ENCODE measurements around the gene CHCHD6. TPM values are rescaled to one million over a fixed set of nuclear protein-coding genes. Genes with fewer than 3 reads are reported as not detected.

Gene CHCHD6
- total RNA-seq, 1 donor from 2014 or later = 31.0 TPM

- peaks cover 4% of the 10 kb centered on the region for H3K4me1 Mint-ChIP-seq
- H3K27me3 Mint-ChIP-seq (ENCODE audit: low read depth) = peaks cover 100% of the 10 kb centered on the region
- no peaks in the 10 kb centered on the region for H3K9me3 Mint-ChIP-seq
- TF ChIP-seq CTCF (IDR thresholded peaks at IDR 0.05; ENCODE audit: unreplicated experiment) = no peak
- H3K4me3 Mint-ChIP-seq = no peak overlapping the region
- DNase-seq (ENCODE audit: low spot score in 2 of 2, unreplicated experiment in 2 of 2) = no peak
- H3K27ac Mint-ChIP-seq = no peak overlapping the region
- H3K36me3 Mint-ChIP-seq = peaks cover 7% of the 10 kb centered on the region
Measured at GRCh38 chr3:126927401-126927750, 223.3 kb downstream of the CHCHD6 start.

GRCh38 chr3:126927846-126928245 is 223.8 kb downstream of the CHCHD6 start:
- peaks cover 8% of the 10 kb centered on the region for H3K4me1 Mint-ChIP-seq

GRCh38 chr3:126928921-126929474 is 225.0 kb downstream of the CHCHD6 start:
- Mint-ChIP-seq H3K4me1 (peaks cover 11% of the 10 kb centered on the region), H3K4me3 (no peak overlapping the region), H3K9me3 (no peaks in the 10 kb centered on the region), H3K36me3 (peaks cover 7% of the 10 kb centered on the region), H3K27ac (no peak overlapping the region), H3K27me3 (ENCODE audit: low read depth) (peaks cover 98% of the 10 kb centered on the region)
- no peak for TF ChIP-seq CTCF (IDR thresholded peaks at IDR 0.05; ENCODE audit: unreplicated experiment)
- DNase-seq (ENCODE audit: low spot score in 2 of 2, unreplicated experiment in 2 of 2) = no peak

More at GRCh38 chr3:126927846-126928245, 223.8 kb downstream of the CHCHD6 start:
- no peaks in the 10 kb centered on the region for H3K9me3 Mint-ChIP-seq
- peaks cover 7% of the 10 kb centered on the region for H3K36me3 Mint-ChIP-seq
- peaks cover 100% of the 10 kb centered on the region for H3K27me3 Mint-ChIP-seq (ENCODE audit: low read depth)
- no peak overlapping the region for H3K4me3 Mint-ChIP-seq
- no peak for TF ChIP-seq CTCF (IDR thresholded peaks at IDR 0.05; ENCODE audit: unreplicated experiment)
- no peak overlapping the region for H3K27ac Mint-ChIP-seq
- no peak for DNase-seq (ENCODE audit: low spot score in 2 of 2, unreplicated experiment in 2 of 2)

- Mint-ChIP-seq H3K4me1 (peaks cover 17% of the 10 kb centered on the region), H3K36me3 (peaks cover 7% of the 10 kb centered on the region), H3K9me3 (no peaks in the 10 kb centered on the region), H3K27ac (no peak overlapping the region), H3K4me3 (no peak overlapping the region), H3K27me3 (ENCODE audit: low read depth) (peaks cover 97% of the 10 kb centered on the region)
- TF ChIP-seq CTCF (IDR thresholded peaks at IDR 0.05; ENCODE audit: unreplicated experiment) = no peak
- no peak for DNase-seq (ENCODE audit: low spot score in 2 of 2, unreplicated experiment in 2 of 2)
Measured at GRCh38 chr3:126930936-126931600, 227.0 kb downstream of the CHCHD6 start.

- Mint-ChIP-seq H3K4me1 (peaks cover 17% of the 10 kb centered on the region), H3K27ac (no peak overlapping the region), H3K36me3 (peaks cover 2% of the 10 kb centered on the region), H3K27me3 (ENCODE audit: low read depth) (peaks cover 96% of the 10 kb centered on the region), H3K9me3 (no peaks in the 10 kb centered on the region), H3K4me3 (no peak overlapping the region)
- no peak for DNase-seq (ENCODE audit: low spot score in 2 of 2, unreplicated experiment in 2 of 2)
- TF ChIP-seq CTCF (IDR thresholded peaks at IDR 0.05; ENCODE audit: unreplicated experiment) = no peak
Measured at GRCh38 chr3:126931806-126932187, 227.8 kb downstream of the CHCHD6 start.
